Muscle layer of colon (tissue), 2 donors: ENCODE measurements around the gene NOTCH1.

Source experiments
- H3K27ac ChIP-seq: one replicate; pipeline ENCODE4 v1.7.0; 2013; ENCODE audit warnings: low read depth, mild to moderate bottlenecking, low read length, moderate library complexity
- H3K27me3 ChIP-seq, 2 donors: one replicate each; pipeline ENCODE4 v1.7.0; 2013; ENCODE audit warnings: low read length in 2 of 2, mild to moderate bottlenecking in 2 of 2; ENCODE audit not compliant: insufficient read depth in 2 of 2, control insufficient read depth in 1 of 2
- H3K36me3 ChIP-seq: one replicate; pipeline ENCODE4 v1.7.0; 2013; ENCODE audit warnings: mild to moderate bottlenecking, low read length; ENCODE audit not compliant: insufficient read depth
- H3K4me1 ChIP-seq: one replicate; pipeline ENCODE4 v1.7.0; 2013; ENCODE audit warnings: mild to moderate bottlenecking, low read length; ENCODE audit not compliant: insufficient read depth
- H3K4me3 ChIP-seq, 2 donors: one replicate each; pipeline ENCODE4 v1.7.0; 2013; ENCODE audit warnings: low read length in 2 of 2, low read depth in 1 of 2, mild to moderate bottlenecking in 1 of 2, moderate library complexity in 1 of 2
- H3K9ac ChIP-seq: one replicate; pipeline ENCODE4 v1.7.0; 2013; ENCODE audit warnings: low read length
- H3K9me3 ChIP-seq: one replicate; pipeline ENCODE4 v1.7.0; 2013; ENCODE audit warnings: mild to moderate bottlenecking, low read length
- donor health status: abdominal sarcoma.
- donor health status: Adenocarcinoma of cecum.

NOTCH1 gene

GRCh38 chr9:136515276-136515675 lies 30.6 kb downstream of the NOTCH1 start:
- Histone ChIP-seq H3K27ac (no peak overlapping the region), H3K9me3 (no peaks in the 10 kb centered on the region), H3K27me3 (no peaks in the 10 kb centered on the region), H3K4me1 (no peaks in the 10 kb centered on the region), H3K4me3 (no peak overlapping the region), H3K36me3 (peaks cover 79% of the 10 kb centered on the region), H3K9ac (no peak overlapping the region)

GRCh38 chr9:136514022-136514714 lies 31.7 kb downstream of the NOTCH1 start:
- H3K4me3 ChIP-seq: no peak overlapping the region
- peaks cover 84% of the 10 kb centered on the region for H3K36me3 ChIP-seq
- H3K9ac ChIP-seq: no peak overlapping the region
- no peak overlapping the region for H3K27ac ChIP-seq
- H3K27me3 ChIP-seq: no peaks in the 10 kb centered on the region
- no peaks in the 10 kb centered on the region for H3K4me1 ChIP-seq
- no peaks in the 10 kb centered on the region for H3K9me3 ChIP-seq

- Histone ChIP-seq H3K36me3 (peaks cover 82% of the 10 kb centered on the region), H3K9ac (no peak overlapping the region), H3K27me3 (no peaks in the 10 kb centered on the region), H3K9me3 (no peaks in the 10 kb centered on the region), H3K27ac (no peak overlapping the region), H3K4me3 (no peak overlapping the region), H3K4me1 (no peaks in the 10 kb centered on the region)
Measured at GRCh38 chr9:136513191-136513590, 32.7 kb downstream of the NOTCH1 start.

GRCh38 chr9:136512651-136513071 lies 33.2 kb downstream of the NOTCH1 start:
- Histone ChIP-seq H3K4me3 (no peak overlapping the region), H3K36me3 (peaks cover 82% of the 10 kb centered on the region), H3K4me1 (no peaks in the 10 kb centered on the region), H3K27ac (peak overlapping the region; percentile 44), H3K9me3 (no peaks in the 10 kb centered on the region), H3K27me3 (no peaks in the 10 kb centered on the region), H3K9ac (no peak overlapping the region)

GRCh38 chr9:136511670-136512592 lies 33.9 kb downstream of the NOTCH1 start:
- Histone ChIP-seq H3K36me3 (peaks cover 82% of the 10 kb centered on the region), H3K4me1 (no peaks in the 10 kb centered on the region), H3K27me3 (no peaks in the 10 kb centered on the region), H3K9me3 (no peaks in the 10 kb centered on the region), H3K27ac (peak overlapping the region; percentile 44), H3K4me3 (no peak overlapping the region), H3K9ac (no peak overlapping the region)

GRCh38 chr9:136511144-136511669 lies 34.6 kb downstream of the NOTCH1 start:
- peaks cover 85% of the 10 kb centered on the region for H3K36me3 ChIP-seq
- H3K4me1 ChIP-seq: no peaks in the 10 kb centered on the region
- H3K9ac ChIP-seq: no peak overlapping the region
- no peak overlapping the region for H3K4me3 ChIP-seq
- no peaks in the 10 kb centered on the region for H3K27me3 ChIP-seq
- H3K9me3 ChIP-seq: no peaks in the 10 kb centered on the region
- H3K27ac ChIP-seq: no peak overlapping the region

- H3K9me3 ChIP-seq: no peaks in the 10 kb centered on the region
- no peaks in the 10 kb centered on the region for H3K4me1 ChIP-seq
- H3K27me3 ChIP-seq: no peaks in the 10 kb centered on the region
- H3K4me3 ChIP-seq: no peak overlapping the region
- peaks cover 89% of the 10 kb centered on the region for H3K36me3 ChIP-seq
- no peak overlapping the region for H3K9ac ChIP-seq
- no peak overlapping the region for H3K27ac ChIP-seq
Measured at GRCh38 chr9:136510561-136510960, 35.3 kb downstream of the NOTCH1 start.

- Histone ChIP-seq H3K9ac (no peak overlapping the region), H3K9me3 (no peaks in the 10 kb centered on the region), H3K4me3 (no peak overlapping the region), H3K36me3 (peaks cover 87% of the 10 kb centered on the region), H3K27me3 (no peaks in the 10 kb centered on the region), H3K4me1 (no peaks in the 10 kb centered on the region), H3K27ac (no peak overlapping the region)
Measured at GRCh38 chr9:136509549-136509948, 36.3 kb downstream of the NOTCH1 start.

GRCh38 chr9:136508729-136509500 lies 36.9 kb downstream of the NOTCH1 start:
- H3K9ac ChIP-seq: no peak overlapping the region

GRCh38 chr9:136507992-136508375 lies 37.9 kb downstream of the NOTCH1 start:
- Histone ChIP-seq H3K9ac (no peak overlapping the region), H3K27ac (no peak overlapping the region), H3K36me3 (peaks cover 87% of the 10 kb centered on the region), H3K9me3 (no peaks in the 10 kb centered on the region), H3K4me3 (no peak overlapping the region), H3K27me3 (no peaks in the 10 kb centered on the region), H3K4me1 (no peaks in the 10 kb centered on the region)

More at GRCh38 chr9:136508729-136509500, 36.9 kb downstream of the NOTCH1 start:
- Histone ChIP-seq H3K27me3 (no peaks in the 10 kb centered on the region), H3K36me3 (peaks cover 87% of the 10 kb centered on the region), H3K4me1 (no peaks in the 10 kb centered on the region), H3K4me3 (no peak overlapping the region), H3K9me3 (no peaks in the 10 kb centered on the region), H3K27ac (no peak overlapping the region)
